NOMO-1 treated with dmso at 0.1 percent for 144 hours (cell line): ENCODE measurements around the gene HMGN2.
"Not testable (repeated sequence)": the region's sequence is repeated elsewhere in the genome, so short reads cannot be mapped to it uniquely, and the experiment has no call there.

Experiments used
- DNase-seq: peaks from one replicate; lab custom pipeline; 2025; ENCODE audit not compliant: unreplicated experiment; lab: John Stamatoyannopoulos, UW

HMGN2 gene

DNA sequence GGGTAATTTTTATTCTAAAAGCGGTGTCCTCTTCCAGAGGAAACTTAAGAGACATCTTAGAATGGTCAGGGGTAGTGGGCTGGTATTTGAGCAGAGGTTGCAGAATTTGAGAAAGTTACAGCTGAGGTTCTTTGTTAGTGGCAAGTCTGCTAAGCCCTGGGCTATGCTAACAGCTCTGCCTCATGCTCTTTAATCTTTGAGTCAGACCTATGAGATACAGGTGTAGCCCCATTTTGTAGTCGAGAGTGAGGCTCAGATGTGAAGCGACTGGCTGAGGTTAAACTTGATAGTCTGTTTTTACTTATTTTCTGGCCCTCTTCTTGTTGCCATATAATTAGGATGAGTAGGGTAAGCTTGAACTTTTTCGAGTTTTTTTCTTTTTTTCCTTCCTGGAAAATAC, 4.7 kb downstream of the HMGN2 start:
- no peak for DNase-seq

- no peak for DNase-seq
These were observed 5.4 kb downstream of the HMGN2 start for GRCh38 chr1:26477446-26478152.

DNA sequence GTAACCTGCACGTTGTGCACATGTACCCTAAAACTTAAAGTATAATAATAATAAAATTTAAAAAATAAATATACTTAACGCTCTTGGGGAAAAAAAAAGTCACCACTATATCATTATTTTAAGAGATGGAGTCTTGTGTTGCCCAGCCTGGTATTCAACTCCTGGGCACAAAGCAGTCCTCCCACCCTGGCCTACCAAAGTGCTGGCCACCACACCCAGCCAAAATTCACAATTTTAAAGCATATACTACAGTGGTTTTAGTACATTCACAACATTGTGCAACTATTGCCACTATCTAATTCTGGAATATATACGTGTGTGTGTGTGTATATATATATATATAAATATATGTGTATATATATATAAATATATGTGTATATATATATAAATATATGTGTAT, 5.9 kb downstream of the HMGN2 start:
- DNase-seq, result no peak

- DNase-seq, result no peak
These were observed 6.7 kb downstream of the HMGN2 start for GRCh38 chr1:26478988-26479387.

GRCh38 chr1:26482921-26483320, 10.7 kb downstream of the HMGN2 start:
- no peak for DNase-seq

DNA sequence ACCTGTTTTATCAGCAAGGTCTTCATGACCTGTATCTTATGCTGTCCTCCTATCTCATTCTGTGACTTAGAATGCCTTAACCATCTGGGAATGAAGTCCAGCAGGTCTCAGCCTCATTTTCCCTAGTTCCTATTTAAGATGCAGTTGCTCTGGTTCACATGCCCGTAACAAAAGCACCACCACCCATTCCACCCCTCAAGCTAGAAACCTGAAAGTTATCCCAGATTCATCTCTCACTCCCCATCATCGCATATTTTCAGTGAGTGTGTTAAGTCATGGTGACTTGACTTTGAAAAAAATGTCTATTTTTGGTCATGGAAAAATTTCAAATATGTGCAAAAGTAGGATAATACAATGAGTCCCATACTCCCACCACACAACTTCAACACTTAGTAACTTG, 11.7 kb downstream of the HMGN2 start:
- no peak for DNase-seq

- DNase-seq, result no peak
These were observed 17.9 kb downstream of the HMGN2 start for GRCh38 chr1:26490155-26490554.

- no peak for DNase-seq
These were observed 21.0 kb downstream of the HMGN2 start for GRCh38 chr1:26493267-26493666.

GRCh38 chr1:26493938-26494337, 21.7 kb downstream of the HMGN2 start:
- no peak for DNase-seq

- DNase-seq, result no peak
These were observed 24.6 kb downstream of the HMGN2 start for GRCh38 chr1:26496861-26497260.

DNA sequence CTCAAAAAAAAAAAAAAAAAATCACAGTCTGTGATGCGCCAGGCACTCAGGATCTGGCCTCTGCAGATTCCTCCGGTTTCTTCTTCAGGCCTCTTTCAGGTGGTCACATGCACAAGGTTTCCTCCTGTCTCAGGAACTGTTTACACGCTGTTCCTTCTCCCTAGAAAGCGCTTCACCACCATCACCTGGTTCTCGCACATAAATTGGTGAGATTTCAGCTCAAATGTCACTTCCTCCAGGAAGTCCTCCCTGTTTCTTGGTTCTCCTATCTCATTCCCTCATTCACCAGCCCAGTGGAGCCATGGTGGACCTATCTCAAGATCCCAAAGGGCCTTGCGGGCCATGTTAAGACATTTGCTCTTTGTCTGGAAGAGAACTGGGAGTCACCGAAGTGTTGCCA, 26.7 kb downstream of the HMGN2 start:
- no peak for DNase-seq

DNA sequence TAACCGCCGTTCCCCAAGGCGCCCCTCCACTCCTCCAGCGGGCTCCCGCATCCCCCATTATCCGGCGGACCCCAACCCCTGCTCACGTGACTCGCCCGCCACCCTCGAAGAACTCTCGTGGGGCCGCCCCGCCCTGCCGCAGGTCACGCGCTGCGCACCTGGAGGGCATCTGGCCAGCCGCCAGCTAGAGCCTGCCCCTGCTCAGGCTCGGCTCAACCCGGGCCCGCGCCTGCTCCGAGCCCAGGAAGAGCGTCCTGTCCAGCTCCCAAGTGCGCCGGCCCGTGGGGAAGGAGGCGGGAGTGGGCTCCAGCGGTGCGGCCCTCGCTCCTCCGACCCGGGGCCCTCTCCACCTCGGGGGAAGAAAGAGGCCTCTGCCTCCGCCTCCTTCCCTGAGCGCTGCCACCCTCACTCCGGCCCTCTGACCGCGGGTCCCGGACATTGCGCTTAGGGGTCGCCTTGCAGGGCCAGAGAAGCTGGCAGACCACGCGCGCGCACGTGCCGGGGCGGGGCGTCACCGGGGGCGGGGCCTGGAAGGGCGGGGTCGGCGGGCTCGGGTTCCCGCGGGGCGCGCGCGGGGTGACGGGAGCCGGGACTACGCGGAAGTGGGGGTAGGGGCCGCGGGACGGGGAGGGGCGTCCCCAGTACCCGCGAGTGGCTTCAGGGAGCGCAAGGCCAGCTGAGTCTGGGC, 28.4 kb downstream of the HMGN2 start:
- peak; percentile 61 for DNase-seq

- not testable (repeated sequence) for DNase-seq
These were observed 38.5 kb downstream of the HMGN2 start for GRCh38 chr1:26510711-26511110.

DNA sequence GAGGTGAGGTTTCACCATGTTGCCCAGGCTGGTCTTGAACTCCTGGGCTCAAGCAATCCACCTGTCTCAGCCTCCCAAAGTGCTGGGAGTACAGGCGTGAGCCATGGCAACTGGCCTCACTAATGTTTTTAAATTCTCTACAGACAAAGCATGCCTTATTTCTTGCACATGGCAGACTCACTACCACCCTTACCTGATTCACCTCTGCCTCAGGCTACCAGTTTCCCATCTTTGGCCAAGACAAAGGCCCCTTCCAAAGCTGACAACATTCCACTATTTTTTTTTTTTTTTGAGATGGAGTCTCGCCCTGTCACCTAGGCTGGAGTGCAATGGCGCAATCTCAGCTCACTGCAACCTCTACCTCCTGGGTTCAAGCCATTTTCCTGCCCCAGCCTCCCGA, 43.6 kb downstream of the HMGN2 start:
- not testable (repeated sequence) for DNase-seq

GRCh38 chr1:26516987-26517765, 44.9 kb downstream of the HMGN2 start:
- no peak for DNase-seq

DNA sequence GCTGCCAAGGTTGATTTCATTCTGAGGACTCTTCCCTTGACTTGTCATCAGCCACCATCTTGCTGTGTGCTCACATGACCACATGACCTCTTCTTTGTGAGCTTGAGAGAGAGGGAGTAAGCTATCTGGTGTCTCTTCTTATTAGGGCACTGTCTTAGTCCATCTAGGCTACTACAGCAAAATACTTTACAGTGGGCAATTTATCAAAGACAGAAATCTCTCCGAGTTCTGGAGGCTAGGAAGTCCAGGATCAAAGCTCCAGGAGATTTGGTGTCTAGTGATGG, 45.5 kb downstream of the HMGN2 start:
- no peak for DNase-seq

DNA sequence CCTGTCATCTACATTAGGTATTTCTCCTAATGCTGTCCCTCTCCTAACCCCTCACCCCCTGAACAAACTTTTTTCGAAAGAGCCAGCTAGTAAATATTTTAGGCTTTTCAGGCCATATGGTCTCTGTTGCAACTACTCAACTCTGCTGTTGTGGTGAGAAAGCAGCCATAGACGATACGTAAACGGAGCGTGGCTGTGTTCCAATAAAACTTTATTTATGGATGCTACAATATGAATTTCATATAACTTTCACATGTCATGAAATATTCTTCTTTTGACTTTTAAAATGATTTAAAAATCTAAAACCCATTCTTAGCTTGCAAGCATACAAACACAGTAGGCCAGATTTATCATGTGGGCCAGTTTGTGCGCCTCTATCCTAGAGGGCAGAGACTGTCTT, 46.1 kb downstream of the HMGN2 start:
- no peak for DNase-seq

DNA sequence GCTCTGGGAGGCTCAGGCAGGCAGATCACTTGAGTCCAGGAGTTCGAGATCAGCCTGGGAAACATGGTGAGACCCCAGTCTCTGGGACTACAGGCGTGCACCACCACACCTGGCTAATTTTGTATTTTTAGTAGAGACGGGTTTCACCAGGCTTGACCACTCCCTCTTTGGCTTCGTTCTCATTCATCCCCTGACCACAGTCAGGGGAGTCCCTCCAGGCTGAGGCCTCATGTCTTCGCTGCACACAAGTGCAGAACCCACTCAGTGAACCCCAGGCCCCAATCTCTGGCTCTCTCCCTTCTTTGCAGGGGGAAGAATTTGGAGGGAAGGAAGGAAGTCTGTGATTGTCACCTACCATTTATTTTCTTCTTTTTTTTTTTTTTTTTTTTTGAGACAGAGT, 48.1 kb downstream of the HMGN2 start:
- DNase-seq, result no peak

DNA sequence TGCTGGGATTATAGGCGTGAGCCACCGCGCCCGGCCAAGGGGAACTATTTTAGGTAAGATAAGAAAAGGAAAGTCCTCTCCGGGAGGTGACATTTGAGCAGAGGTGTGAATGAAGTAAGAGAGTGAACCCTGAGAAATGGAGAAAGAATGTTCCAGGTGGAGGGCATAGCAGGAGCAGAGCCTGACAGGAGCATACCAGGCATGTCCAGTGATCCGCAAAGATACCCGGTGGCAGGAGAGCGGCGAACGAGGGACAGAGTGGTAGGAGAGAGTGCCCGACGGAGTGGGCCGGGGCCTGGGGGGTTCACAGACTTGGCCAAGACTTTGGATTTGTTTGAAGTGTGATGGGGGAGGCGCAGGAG, 49.4 kb downstream of the HMGN2 start:
- no peak for DNase-seq

DNA sequence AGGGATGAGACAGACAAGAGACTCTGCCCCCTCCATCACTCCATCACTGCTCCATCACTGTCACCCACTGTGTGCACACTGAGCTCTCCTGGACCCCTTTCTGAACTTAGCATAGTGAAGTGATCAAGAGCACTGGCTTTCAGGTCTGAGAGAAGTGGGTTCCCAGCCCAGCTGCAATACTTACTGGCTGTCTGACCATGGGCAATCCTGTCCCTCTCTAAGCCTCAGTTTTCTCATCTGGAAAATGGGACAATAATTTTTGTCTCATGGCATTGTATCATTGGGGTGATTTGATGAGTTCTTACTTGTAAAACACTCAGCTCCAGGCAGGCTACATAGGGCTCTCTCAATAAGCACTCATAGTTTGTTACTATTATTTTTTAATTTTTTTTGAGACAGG, 49.8 kb downstream of the HMGN2 start:
- no peak for DNase-seq

- DNase-seq, result no peak
These were observed 51.9 kb downstream of the HMGN2 start for GRCh38 chr1:26524181-26524580.
